Panc1 (cell line): ENCODE results near the gene HSF2BP.

Experiments
- CTCF ChIP-seq: fragments of 450-650 bp; IDR thresholded peaks from 2 replicates; pipeline ENCODE4 v1.5.1; 2017; ENCODE audit warnings: mild to moderate bottlenecking
- REST ChIP-seq, 2 experiments: IDR thresholded peaks; 2 replicates each; pipeline ENCODE4 v1.6.1; 2011 to 2012; ENCODE audit warnings: low read depth in 2 of 2, control low read depth in 1 of 2, low read length in 1 of 2, mild to moderate bottlenecking in 1 of 2, moderate library complexity in 1 of 2; ENCODE audit not compliant: insufficient read depth in 1 of 2
- SIN3A ChIP-seq: IDR thresholded peaks from 2 replicates; pipeline ENCODE4 v1.6.1; 2012; ENCODE audit warnings: low read depth, mild to moderate bottlenecking, low read length, moderate library complexity, borderline replicate concordance; ENCODE audit not compliant: insufficient read depth
- TCF7L2 ChIP-seq: IDR thresholded peaks from 2 replicates; pipeline ENCODE4 v1.6.1; 2011; ENCODE audit warnings: mild to moderate bottlenecking, low read depth, low read length, inconsistent platforms

- no peak for TF ChIP-seq SIN3A
- no peak for TF ChIP-seq CTCF
- no peak for TF ChIP-seq REST (IDR thresholded peaks at IDR 0.05; ENCODE audit: insufficient read depth in 1 of 2, low read depth in 2 of 2, low read length in 1 of 2)
- TF ChIP-seq TCF7L2 = no peak
These were observed 13.3 kb downstream of the HSF2BP start for GRCh38 chr21:43645976-43646375.
